NCI-H2107 treated with DMSO at 0.1 percent for 48 hours (cell line): Measurements from ENCODE around the gene FOXA3.
"Not testable (repeated sequence)": the region's sequence is repeated elsewhere in the genome, so short reads cannot be mapped to it uniquely, and the experiment has no call there.

Experiments used
- DNase-seq: peaks from one replicate; lab custom pipeline; 2025; ENCODE audit not compliant: unreplicated experiment; lab: John Stamatoyannopoulos, UW

The FOXA3 gene

GRCh38 chr19:45827459-45828093 lies 36.5 kb upstream of the FOXA3 start:
- DNase-seq = no peak

GRCh38 chr19:45828523-45828922 lies 35.6 kb upstream of the FOXA3 start:
- no peak for DNase-seq

- no peak for DNase-seq
Observed at GRCh38 chr19:45828945-45829344, 35.2 kb upstream of the FOXA3 start.

- no peak for DNase-seq
Observed at GRCh38 chr19:45834970-45835369, 29.2 kb upstream of the FOXA3 start.

- no peak for DNase-seq
Observed at GRCh38 chr19:45842198-45842597, 21.9 kb upstream of the FOXA3 start.

- no peak for DNase-seq
Observed at GRCh38 chr19:45847663-45848062, 16.5 kb upstream of the FOXA3 start.

- DNase-seq = no peak
Observed at GRCh38 chr19:45848922-45849321, 15.2 kb upstream of the FOXA3 start.

- no peak for DNase-seq
Observed at GRCh38 chr19:45852145-45852750, 11.9 kb upstream of the FOXA3 start.

- DNase-seq = peak; percentile 56
Observed at GRCh38 chr19:45852983-45853382, 11.1 kb upstream of the FOXA3 start.

GRCh38 chr19:45854167-45854778 lies 9.9 kb upstream of the FOXA3 start:
- no peak for DNase-seq

GRCh38 chr19:45860359-45861259 lies 3.5 kb upstream of the FOXA3 start:
- no peak for DNase-seq

- no peak for DNase-seq
Observed at GRCh38 chr19:45862271-45862563, 1.9 kb upstream of the FOXA3 start.

GRCh38 chr19:45862564-45863334 lies 1.4 kb upstream of the FOXA3 start, which contains the start of gene SYMPK:
Gene SYMPK, minus strand, starts transcription at chr19:45863147. Its CDS starts 8,652 bp downstream, at chr19:45854495.
- DNase-seq = peak; percentile 94

GRCh38 chr19:45863335-45863839 lies 739 bp upstream of the FOXA3 start:
- DNase-seq = no peak

GRCh38 chr19:45864629-45865082 lies 530 bp downstream of the FOXA3 start:
- no peak for DNase-seq

GRCh38 chr19:45865269-45865948 lies 1.3 kb downstream of the FOXA3 start:
- DNase-seq = no peak

- DNase-seq = no peak
Observed at GRCh38 chr19:45866400-45867176, 2.5 kb downstream of the FOXA3 start.

GRCh38 chr19:45867241-45867640 lies 3.1 kb downstream of the FOXA3 start:
- not testable (repeated sequence) for DNase-seq

- no peak for DNase-seq
Observed at GRCh38 chr19:45870798-45871197, 6.7 kb downstream of the FOXA3 start.
